ENCODE data around the gene SLC25A34.

DNA sequence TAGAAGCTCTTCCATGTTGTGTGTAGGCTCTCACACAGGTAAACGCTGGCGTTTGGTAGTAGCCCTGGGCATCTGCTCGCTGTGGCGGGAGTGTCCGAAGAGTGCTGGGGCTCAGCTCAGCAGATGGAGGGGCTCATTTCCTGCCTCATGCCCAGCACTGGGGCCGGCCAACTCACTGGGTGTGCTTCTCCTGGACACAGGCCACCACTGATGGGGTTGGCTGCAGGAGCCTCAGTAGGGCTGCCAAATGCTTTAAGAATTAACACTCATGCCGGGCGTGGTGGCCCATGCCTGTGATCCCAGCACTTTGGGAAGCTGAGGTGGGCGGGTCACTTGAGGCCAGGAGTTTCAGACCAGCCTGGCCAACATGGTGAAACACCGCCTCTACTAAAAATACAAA is 50.5 kb downstream of the SLC25A34 start:
- TF ChIP-seq, protein P1, sequence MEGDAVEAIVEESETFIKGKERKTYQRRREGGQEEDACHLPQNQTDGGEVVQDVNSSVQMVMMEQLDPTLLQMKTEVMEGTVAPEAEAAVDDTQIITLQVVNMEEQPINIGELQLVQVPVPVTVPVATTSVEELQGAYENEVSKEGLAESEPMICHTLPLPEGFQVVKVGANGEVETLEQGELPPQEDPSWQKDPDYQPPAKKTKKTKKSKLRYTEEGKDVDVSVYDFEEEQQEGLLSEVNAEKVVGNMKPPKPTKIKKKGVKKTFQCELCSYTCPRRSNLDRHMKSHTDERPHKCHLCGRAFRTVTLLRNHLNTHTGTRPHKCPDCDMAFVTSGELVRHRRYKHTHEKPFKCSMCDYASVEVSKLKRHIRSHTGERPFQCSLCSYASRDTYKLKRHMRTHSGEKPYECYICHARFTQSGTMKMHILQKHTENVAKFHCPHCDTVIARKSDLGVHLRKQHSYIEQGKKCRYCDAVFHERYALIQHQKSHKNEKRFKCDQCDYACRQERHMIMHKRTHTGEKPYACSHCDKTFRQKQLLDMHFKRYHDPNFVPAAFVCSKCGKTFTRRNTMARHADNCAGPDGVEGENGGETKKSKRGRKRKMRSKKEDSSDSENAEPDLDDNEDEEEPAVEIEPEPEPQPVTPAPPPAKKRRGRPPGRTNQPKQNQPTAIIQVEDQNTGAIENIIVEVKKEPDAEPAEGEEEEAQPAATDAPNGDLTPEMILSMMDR (IDR thresholded peaks at IDR 0.05): no peak
- no peak for TF ChIP-seq POLR2A (IDR thresholded peaks at IDR 0.05)

Data from heart left ventricle (tissue), 13 donors.